Gastroesophageal sphincter (tissue), 3 donors: ENCODE results near the gene SH3RF3.

Experiments
- CTCF ChIP-seq, 4 experiments: fragments of 200-600 bp in 2 of 4; fragments of 450-650 bp in 2 of 4; sonication (generic) in 1 of 4; IDR thresholded peaks; one replicate each; pipeline ENCODE4 v1.5.1; 2017 to 2019; ENCODE audit warnings: antibody characterized with exemption in 4 of 4, mild to moderate bottlenecking in 2 of 4, moderate library complexity in 2 of 4
- EP300 ChIP-seq: sonication (generic); formaldehyde crosslinking; IDR thresholded peaks from one replicate; pipeline ENCODE4 v1.6.1; 2017; ENCODE audit warnings: antibody characterized with exemption, mild to moderate bottlenecking
- POLR2A ChIP-seq, 2 donors: fragments of 450-650 bp; IDR thresholded peaks; one replicate each; pipeline ENCODE4 v1.6.1; 2017; ENCODE audit warnings: antibody characterized with exemption in 2 of 2, mild to moderate bottlenecking in 2 of 2, moderate library complexity in 1 of 2
- POLR2AphosphoS5 ChIP-seq: sonication (generic); formaldehyde crosslinking; IDR thresholded peaks from one replicate; pipeline ENCODE4 v1.6.1; 2017; ENCODE audit warnings: antibody characterized with exemption

- no peak for TF ChIP-seq CTCF (IDR thresholded peaks at IDR 0.05)
- TF ChIP-seq POLR2A (IDR thresholded peaks at IDR 0.05), result no peak
- no peak for TF ChIP-seq POLR2AphosphoS5
- TF ChIP-seq EP300, result no peak
Measured at GRCh38 chr2:109472974-109473373, 344.0 kb downstream of the SH3RF3 start.
